BE2C (cell line): ENCODE data around the gene FDX1.

Experiments used
- DNase-seq: peaks from one replicate; pipeline ENCODE4 v3.0.0-alpha.2; 2020
- H3K27me3 ChIP-seq: fragments of 250-450 bp; sonication (Bioruptor Pico); 2 replicates; pipeline ENCODE4 v1.5.1; 2020; ENCODE audit warnings: mild to moderate bottlenecking
- H3K36me3 ChIP-seq: fragments of 250-450 bp; sonication (Bioruptor Pico); 2 replicates; pipeline ENCODE4 v1.5.1; 2020; ENCODE audit warnings: mild to moderate bottlenecking
- H3K4me1 ChIP-seq: fragments of 250-450 bp; sonication (Bioruptor Pico); 2 replicates; pipeline ENCODE4 v1.5.1; 2020
- H3K4me3 ChIP-seq: 2 replicates; pipeline ENCODE4 v1.5.1; 2011; ENCODE audit warnings: low read depth, low read length
- H3K9me3 ChIP-seq: fragments of 250-450 bp; sonication (Bioruptor Pico); 2 replicates; pipeline ENCODE4 v1.5.1; 2020
- TF ChIP-seq, protein P1 (sequence below): IDR thresholded peaks from 2 replicates; pipeline ENCODE4 v1.5.1; 2012; ENCODE audit warnings: mild to moderate bottlenecking, low read depth, low read length

FDX1 gene

GRCh38 chr11:110478410-110478809, 48.7 kb downstream of the FDX1 start:
- peak; percentile 28 for DNase-seq
- no peak overlapping the region for H3K4me3 ChIP-seq

GRCh38 chr11:110479108-110480101, 49.7 kb downstream of the FDX1 start:
- TF ChIP-seq, protein P1, sequence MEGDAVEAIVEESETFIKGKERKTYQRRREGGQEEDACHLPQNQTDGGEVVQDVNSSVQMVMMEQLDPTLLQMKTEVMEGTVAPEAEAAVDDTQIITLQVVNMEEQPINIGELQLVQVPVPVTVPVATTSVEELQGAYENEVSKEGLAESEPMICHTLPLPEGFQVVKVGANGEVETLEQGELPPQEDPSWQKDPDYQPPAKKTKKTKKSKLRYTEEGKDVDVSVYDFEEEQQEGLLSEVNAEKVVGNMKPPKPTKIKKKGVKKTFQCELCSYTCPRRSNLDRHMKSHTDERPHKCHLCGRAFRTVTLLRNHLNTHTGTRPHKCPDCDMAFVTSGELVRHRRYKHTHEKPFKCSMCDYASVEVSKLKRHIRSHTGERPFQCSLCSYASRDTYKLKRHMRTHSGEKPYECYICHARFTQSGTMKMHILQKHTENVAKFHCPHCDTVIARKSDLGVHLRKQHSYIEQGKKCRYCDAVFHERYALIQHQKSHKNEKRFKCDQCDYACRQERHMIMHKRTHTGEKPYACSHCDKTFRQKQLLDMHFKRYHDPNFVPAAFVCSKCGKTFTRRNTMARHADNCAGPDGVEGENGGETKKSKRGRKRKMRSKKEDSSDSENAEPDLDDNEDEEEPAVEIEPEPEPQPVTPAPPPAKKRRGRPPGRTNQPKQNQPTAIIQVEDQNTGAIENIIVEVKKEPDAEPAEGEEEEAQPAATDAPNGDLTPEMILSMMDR: no peak
- Histone ChIP-seq H3K4me1 (no peaks in the 10 kb centered on the region), H3K4me3 (no peak overlapping the region), H3K9me3 (no peaks in the 10 kb centered on the region), H3K27me3 (peaks cover 1% of the 10 kb centered on the region; the same call in 1 of the 2 replicates), H3K36me3 (no peaks in the 10 kb centered on the region)
- DNase-seq: peak; percentile 25

More at GRCh38 chr11:110478410-110478809, 48.7 kb downstream of the FDX1 start:
- H3K27me3 ChIP-seq: no peaks in the 10 kb centered on the region
- no peaks in the 10 kb centered on the region for H3K9me3 ChIP-seq
- TF ChIP-seq, protein P1: peak; percentile 49
- no peaks in the 10 kb centered on the region for H3K4me1 ChIP-seq
- H3K36me3 ChIP-seq: no peaks in the 10 kb centered on the region

DNA sequence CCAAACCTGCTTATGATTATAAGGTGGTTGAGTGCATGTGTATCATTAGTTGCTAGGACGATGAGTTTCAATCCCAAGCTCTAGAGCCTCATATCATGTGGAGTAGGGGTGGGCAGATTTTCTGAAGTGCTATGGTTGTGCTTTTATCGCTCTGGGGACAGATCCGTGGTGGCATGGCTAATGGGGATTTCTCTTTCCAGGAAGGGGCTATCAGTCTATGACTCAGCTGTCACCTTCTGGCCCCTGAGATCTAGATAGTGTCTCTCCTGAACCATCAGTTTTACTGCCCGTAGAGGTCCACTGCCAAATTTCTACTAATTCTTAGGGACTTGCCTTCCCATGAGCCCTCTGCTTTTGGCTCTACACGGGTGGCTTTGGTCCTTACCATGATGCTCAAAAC, 51.8 kb downstream of the FDX1 start:
- H3K4me1 ChIP-seq: no peaks in the 10 kb centered on the region
- H3K4me3 ChIP-seq: no peak overlapping the region
- no peak for DNase-seq
- peaks cover 2% of the 10 kb centered on the region for H3K27me3 ChIP-seq
- no peaks in the 10 kb centered on the region for H3K9me3 ChIP-seq
- no peaks in the 10 kb centered on the region for H3K36me3 ChIP-seq
- TF ChIP-seq, protein P1: no peak

- H3K27me3 ChIP-seq: peaks cover 2% of the 10 kb centered on the region
- TF ChIP-seq, protein P1: no peak
- H3K4me3 ChIP-seq: no peak overlapping the region
- no peaks in the 10 kb centered on the region for H3K9me3 ChIP-seq
- H3K36me3 ChIP-seq: no peaks in the 10 kb centered on the region
- no peaks in the 10 kb centered on the region for H3K4me1 ChIP-seq
- no peak for DNase-seq
These were observed 56.4 kb downstream of the FDX1 start for GRCh38 chr11:110486156-110486555.

DNA sequence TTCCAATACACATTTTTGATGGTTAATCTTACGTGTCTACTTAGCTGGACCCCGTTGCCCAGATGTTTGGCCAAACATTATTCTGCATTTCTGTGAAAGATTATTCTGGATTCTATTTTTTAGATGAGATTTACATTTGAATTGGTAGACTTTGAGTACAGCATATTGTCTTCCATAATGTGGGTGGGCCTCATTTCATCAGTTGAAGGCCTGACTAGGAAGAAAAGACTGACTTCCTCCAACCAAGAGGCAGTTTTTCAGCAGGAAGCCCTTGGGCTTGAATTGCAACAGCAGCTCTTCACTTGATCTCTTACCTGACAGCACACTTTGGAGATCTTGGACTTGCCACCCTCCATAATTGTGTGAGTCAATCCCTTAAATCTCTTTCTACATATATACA, 58.7 kb downstream of the FDX1 start:
- TF ChIP-seq, protein P1: no peak
- H3K4me1 ChIP-seq: no peaks in the 10 kb centered on the region
- no peak overlapping the region for H3K4me3 ChIP-seq
- no peak for DNase-seq
- peaks cover 2% of the 10 kb centered on the region for H3K27me3 ChIP-seq
- no peaks in the 10 kb centered on the region for H3K9me3 ChIP-seq
- H3K36me3 ChIP-seq: no peaks in the 10 kb centered on the region

GRCh38 chr11:110490886-110491285, 61.1 kb downstream of the FDX1 start:
- TF ChIP-seq, protein P1: no peak
- Histone ChIP-seq H3K4me3 (no peak overlapping the region), H3K27me3 (0 out of 2 replicates have a peak, but pooled peaks cover 3% of the 10 kb centered on the region), H3K36me3 (no peaks in the 10 kb centered on the region), H3K4me1 (no peaks in the 10 kb centered on the region), H3K9me3 (no peaks in the 10 kb centered on the region)
- DNase-seq: no peak
